DMS79 (cell line): Measurements from ENCODE around the gene CCHCR1.
A peak's percentile ranks its signal among the peaks of the same experiment; 100 is the strongest.
"Not testable (repeated sequence)": the region's sequence is repeated elsewhere in the genome, so short reads cannot be mapped to it uniquely, and the experiment has no call there.

Source experiments
- DNase-seq: peaks from one replicate; lab custom pipeline; 2025; lab: John Stamatoyannopoulos, UW

CCHCR1 gene

GRCh38 chr6:31157513-31158139 is at the start of gene CCHCR1:
Gene CCHCR1, minus strand, starts transcription at chr6:31157802. Its CDS starts 202 bp downstream, at chr6:31157600.
- no peak for DNase-seq

GRCh38 chr6:31205638-31206037 is 48.0 kb upstream of the CCHCR1 start:
- no peak for DNase-seq

GRCh38 chr6:31204751-31205145 is 47.1 kb upstream of the CCHCR1 start:
- DNase-seq: no peak

GRCh38 chr6:31203345-31203979 is 45.9 kb upstream of the CCHCR1 start:
- DNase-seq: no peak

- DNase-seq: no peak
These were observed 44.9 kb upstream of the CCHCR1 start for GRCh38 chr6:31202259-31203166.

GRCh38 chr6:31199105-31199452 is 41.5 kb upstream of the CCHCR1 start:
- DNase-seq: not testable (repeated sequence)

GRCh38 chr6:31197559-31198305 is 40.1 kb upstream of the CCHCR1 start:
- peak; percentile 58 for DNase-seq

- not testable (repeated sequence) for DNase-seq
These were observed 38.8 kb upstream of the CCHCR1 start for GRCh38 chr6:31196251-31197022.

- not testable (repeated sequence) for DNase-seq
These were observed 37.8 kb upstream of the CCHCR1 start for GRCh38 chr6:31195308-31195979.

- DNase-seq: no peak
These were observed 36.6 kb upstream of the CCHCR1 start for GRCh38 chr6:31194061-31194834.

- no peak for DNase-seq
These were observed 35.6 kb upstream of the CCHCR1 start for GRCh38 chr6:31193206-31193605.

GRCh38 chr6:31192431-31193105 is 35.0 kb upstream of the CCHCR1 start:
- DNase-seq: peak; percentile 26

GRCh38 chr6:31190488-31190887 is 32.9 kb upstream of the CCHCR1 start:
- DNase-seq: no peak

GRCh38 chr6:31189223-31189622 is 31.6 kb upstream of the CCHCR1 start:
- not testable (repeated sequence) for DNase-seq

- DNase-seq: no peak
These were observed 30.2 kb upstream of the CCHCR1 start for GRCh38 chr6:31187780-31188194.

GRCh38 chr6:31186052-31186734 is 28.6 kb upstream of the CCHCR1 start:
- no peak for DNase-seq

- DNase-seq: not testable (repeated sequence)
These were observed 28.1 kb upstream of the CCHCR1 start for GRCh38 chr6:31185695-31186051.

GRCh38 chr6:31183859-31184258 is 26.3 kb upstream of the CCHCR1 start:
- DNase-seq: not testable (repeated sequence)

- DNase-seq: not testable (repeated sequence)
These were observed 25.7 kb upstream of the CCHCR1 start for GRCh38 chr6:31183287-31183686.
